Left ventricle myocardium inferior (tissue), 1 donor: ENCODE measurements around the gene SERAC1. TPM values are rescaled to one million over a fixed set of nuclear protein-coding genes. Genes with fewer than 3 reads are reported as not detected.
"Not testable (repeated sequence)": the region's sequence is repeated elsewhere in the genome, so short reads cannot be mapped to it uniquely, and the experiment has no call there.

ENCODE experiments used
- DNase-seq: peaks from one replicate; pipeline ENCODE4 v3.0.0-alpha.2; 2020
- H3K27ac ChIP-seq: fragments of 200-600 bp; replicated peaks from 2 replicates; pipeline ENCODE4 v1.8.0; 2021
- H3K27me3 ChIP-seq: fragments of 200-600 bp; 2 replicates; pipeline ENCODE4 v1.8.0; 2021; ENCODE audit warnings: low read depth
- H3K36me3 ChIP-seq: fragments of 200-600 bp; 2 replicates; pipeline ENCODE4 v1.8.0; 2021
- H3K4me1 ChIP-seq: fragments of 200-600 bp; 2 replicates; pipeline ENCODE4 v1.8.0; 2021
- H3K4me3 ChIP-seq: fragments of 200-600 bp; 2 replicates; pipeline ENCODE4 v1.8.0; 2021; ENCODE audit warnings: mild to moderate bottlenecking, moderate library complexity
- H3K9me3 ChIP-seq: fragments of 200-600 bp; replicated peaks from 2 replicates; pipeline ENCODE4 v1.8.0; 2021
- CTCF ChIP-seq: fragments of 200-600 bp; IDR thresholded peaks from 2 replicates; pipeline ENCODE4 v1.8.0; 2021; ENCODE audit warnings: antibody characterized with exemption, mild to moderate bottlenecking, borderline replicate concordance
- intact Hi-C: fragments of 100-400 bp; cut with micrococcal nuclease; formaldehyde crosslinking; loops from one replicate; pipeline ENCODE4 v1.11.0; 2022
- total RNA-seq: library from RNA; stranded (reverse); fragmentation: NEBNext Ultra II Directional; extraction: Animal tissue kit (Norgen Biotek cat#: 25700); gene quantifications from one replicate; pipeline ENCODE4 v1.2.1, GENCODE V29; 2021
- donor health status: DM: no; HTN: yes; CAD: no; lungs with severe emphysema.

SERAC1 gene
- total RNA-seq, 1 donor from 2014 or later: 5.1 TPM

- no peaks in the 10 kb centered on the region for H3K9me3 ChIP-seq
- intact Hi-C loops: no loop called here
- H3K27me3 ChIP-seq: no peaks in the 10 kb centered on the region
- no peak for TF ChIP-seq CTCF
- no peak overlapping the region for H3K4me3 ChIP-seq
- DNase-seq: no peak
- H3K36me3 ChIP-seq: no peaks in the 10 kb centered on the region
- no peak overlapping the region for H3K27ac ChIP-seq
- H3K4me1 ChIP-seq: no peaks in the 10 kb centered on the region
Measured at GRCh38 chr6:158158123-158158522, 9.9 kb downstream of the SERAC1 start.

GRCh38 chr6:158157064-158157764, 10.8 kb downstream of the SERAC1 start:
- H3K9me3 ChIP-seq: no peaks in the 10 kb centered on the region
- DNase-seq: no peak
- TF ChIP-seq CTCF: no peak
- intact Hi-C loops: no loop called here
- H3K4me3 ChIP-seq: no peak overlapping the region
- no peaks in the 10 kb centered on the region for H3K27me3 ChIP-seq
- H3K4me1 ChIP-seq: no peaks in the 10 kb centered on the region
- no peaks in the 10 kb centered on the region for H3K36me3 ChIP-seq
- H3K27ac ChIP-seq: no peak overlapping the region

GRCh38 chr6:158154816-158155215, 13.2 kb downstream of the SERAC1 start:
- no peaks in the 10 kb centered on the region for H3K9me3 ChIP-seq
- H3K36me3 ChIP-seq: peaks cover 4% of the 10 kb centered on the region
- no peak for TF ChIP-seq CTCF

GRCh38 chr6:158153576-158153975, 14.5 kb downstream of the SERAC1 start:
- Histone ChIP-seq H3K4me3 (no peak overlapping the region), H3K27ac (no peak overlapping the region), H3K4me1 (no peaks in the 10 kb centered on the region), H3K36me3 (peaks cover 4% of the 10 kb centered on the region), H3K27me3 (no peaks in the 10 kb centered on the region), H3K9me3 (no peaks in the 10 kb centered on the region)
- no peak for TF ChIP-seq CTCF
- intact Hi-C loops: no loop called here
- no peak for DNase-seq

More at GRCh38 chr6:158154816-158155215, 13.2 kb downstream of the SERAC1 start:
- DNase-seq: no peak
- H3K4me1 ChIP-seq: no peaks in the 10 kb centered on the region
- no peak overlapping the region for H3K4me3 ChIP-seq
- intact Hi-C loops: no loop called here
- H3K27me3 ChIP-seq: no peaks in the 10 kb centered on the region
- no peak overlapping the region for H3K27ac ChIP-seq

GRCh38 chr6:158152659-158153058, 15.4 kb downstream of the SERAC1 start:
- H3K27me3 ChIP-seq: no peaks in the 10 kb centered on the region
- H3K36me3 ChIP-seq: peaks cover 4% of the 10 kb centered on the region
- H3K4me3 ChIP-seq: no peak overlapping the region
- no peaks in the 10 kb centered on the region for H3K9me3 ChIP-seq
- H3K4me1 ChIP-seq: no peaks in the 10 kb centered on the region
- H3K27ac ChIP-seq: no peak overlapping the region
- intact Hi-C loops: no loop called here
- TF ChIP-seq CTCF: no peak
- DNase-seq: no peak

- H3K9me3 ChIP-seq, H3K4me1 ChIP-seq, H3K27me3 ChIP-seq, H3K27ac ChIP-seq, intact Hi-C loops, H3K4me3 ChIP-seq, DNase-seq, H3K36me3 ChIP-seq: not testable (repeated sequence)
Measured at GRCh38 chr6:158152025-158152424, 16.0 kb downstream of the SERAC1 start.
